ENCODE results near the gene RIC8B.

Gene RIC8B

GRCh38 chr12:106883426-106883825, 108.9 kb downstream of the RIC8B start:
- TF ChIP-seq CTCF (IDR thresholded peaks at IDR 0.05; ENCODE audit: extremely low read depth, insufficient read depth, missing control alignments), result no peak
- DNase-seq (ENCODE audit: low spot score), result no peak
- in situ Hi-C loops (cut with MboI; ENCODE audit: low pct_unique_long_range_greater_than_20kb, low sequenced_read_pairs, unreplicated experiment), result no loop called here

- no peak for TF ChIP-seq CTCF (IDR thresholded peaks at IDR 0.05; ENCODE audit: extremely low read depth, insufficient read depth, missing control alignments)
- in situ Hi-C loops (cut with MboI; ENCODE audit: low pct_unique_long_range_greater_than_20kb, low sequenced_read_pairs, unreplicated experiment), result no loop called here
- no peak for DNase-seq (ENCODE audit: low spot score)
Measured at GRCh38 chr12:106885026-106885425, 110.5 kb downstream of the RIC8B start.

GRCh38 chr12:106885541-106886249, 111.2 kb downstream of the RIC8B start:
- in situ Hi-C loops (cut with MboI; ENCODE audit: low pct_unique_long_range_greater_than_20kb, low sequenced_read_pairs, unreplicated experiment), result no loop called here
- DNase-seq (ENCODE audit: low spot score), result no peak
- TF ChIP-seq CTCF (IDR thresholded peaks at IDR 0.05; ENCODE audit: extremely low read depth, insufficient read depth, missing control alignments), result no peak

- no peak for DNase-seq (ENCODE audit: low spot score)
- in situ Hi-C loops (cut with MboI; ENCODE audit: low pct_unique_long_range_greater_than_20kb, low sequenced_read_pairs, unreplicated experiment), result no loop called here
- no peak for TF ChIP-seq CTCF (IDR thresholded peaks at IDR 0.05; ENCODE audit: extremely low read depth, insufficient read depth, missing control alignments)
Measured at GRCh38 chr12:106886932-106887331, 112.5 kb downstream of the RIC8B start.

- no peak for DNase-seq (ENCODE audit: low spot score)
- no peak for TF ChIP-seq CTCF (IDR thresholded peaks at IDR 0.05; ENCODE audit: extremely low read depth, insufficient read depth, missing control alignments)
- in situ Hi-C loops (cut with MboI; ENCODE audit: low pct_unique_long_range_greater_than_20kb, low sequenced_read_pairs, unreplicated experiment), result no loop called here
Measured at GRCh38 chr12:106888348-106888970, 114.0 kb downstream of the RIC8B start.

GRCh38 chr12:106889326-106889725, 114.8 kb downstream of the RIC8B start:
- in situ Hi-C loops (cut with MboI; ENCODE audit: low pct_unique_long_range_greater_than_20kb, low sequenced_read_pairs, unreplicated experiment), result no loop called here
- no peak for DNase-seq (ENCODE audit: low spot score)
- no peak for TF ChIP-seq CTCF (IDR thresholded peaks at IDR 0.05; ENCODE audit: extremely low read depth, insufficient read depth, missing control alignments)

All from GM13977 (cell line).